ENCODE data around the gene ZFP30. TPM values are rescaled to one million over a fixed set of nuclear protein-coding genes. Genes with fewer than 3 reads are reported as not detected.

ZFP30 gene
- total RNA-seq, 1 experiment from 2014 or later = 7.7 TPM

DNA sequence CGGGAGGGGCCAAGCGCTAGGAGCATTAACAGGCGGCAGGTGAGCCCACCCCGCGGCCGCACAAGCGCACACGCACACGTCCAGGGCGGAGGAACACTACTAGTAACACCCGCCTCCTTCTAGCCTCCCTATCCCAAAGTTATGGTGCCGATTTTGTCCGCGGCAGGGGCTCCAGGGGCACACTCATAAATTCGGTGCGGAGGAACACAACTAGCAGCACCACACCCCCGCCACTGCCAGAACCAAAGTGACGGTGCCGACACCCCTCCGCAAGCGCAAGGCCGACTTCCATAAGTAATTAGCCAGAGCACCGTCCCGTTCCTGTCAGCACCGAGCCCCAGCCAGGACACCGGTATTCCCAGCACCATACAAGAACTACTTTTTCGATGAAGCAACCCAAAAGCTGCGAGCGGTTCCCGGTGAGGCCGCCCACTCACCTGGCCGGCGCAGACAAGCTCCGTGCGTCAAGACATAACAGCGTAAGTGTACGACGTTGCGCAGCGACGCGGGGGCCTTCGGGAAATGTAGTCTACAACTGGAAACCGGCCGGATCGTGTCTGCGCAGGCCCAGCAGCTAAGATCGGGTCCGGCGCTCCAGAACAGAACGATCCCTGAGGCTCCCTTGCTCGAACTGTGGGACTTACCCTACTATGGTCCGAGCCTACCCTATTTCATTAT, 60.8 kb downstream of the ZFP30 start, which contains the start of the genes ZNF540 and ZNF571 (continued):
- TF ChIP-seq FOXP1 (CRISPR knock-in tag; IDR thresholded peaks at IDR 0.05; ENCODE audit: borderline replicate concordance) = peak; percentile 32; the same call in 1 of the 2 replicates
- no peak for TF ChIP-seq OVOL2 (CRISPR knock-in tag; IDR thresholded peaks at IDR 0.05; ENCODE audit: borderline replicate concordance)
- no peak for TF ChIP-seq SOX15 (CRISPR knock-in tag; IDR thresholded peaks at IDR 0.05)
- no peak for TF ChIP-seq ZNF263 (CRISPR knock-in tag; IDR thresholded peaks at IDR 0.05; ENCODE audit: low read depth)
- TF ChIP-seq, protein P1, sequence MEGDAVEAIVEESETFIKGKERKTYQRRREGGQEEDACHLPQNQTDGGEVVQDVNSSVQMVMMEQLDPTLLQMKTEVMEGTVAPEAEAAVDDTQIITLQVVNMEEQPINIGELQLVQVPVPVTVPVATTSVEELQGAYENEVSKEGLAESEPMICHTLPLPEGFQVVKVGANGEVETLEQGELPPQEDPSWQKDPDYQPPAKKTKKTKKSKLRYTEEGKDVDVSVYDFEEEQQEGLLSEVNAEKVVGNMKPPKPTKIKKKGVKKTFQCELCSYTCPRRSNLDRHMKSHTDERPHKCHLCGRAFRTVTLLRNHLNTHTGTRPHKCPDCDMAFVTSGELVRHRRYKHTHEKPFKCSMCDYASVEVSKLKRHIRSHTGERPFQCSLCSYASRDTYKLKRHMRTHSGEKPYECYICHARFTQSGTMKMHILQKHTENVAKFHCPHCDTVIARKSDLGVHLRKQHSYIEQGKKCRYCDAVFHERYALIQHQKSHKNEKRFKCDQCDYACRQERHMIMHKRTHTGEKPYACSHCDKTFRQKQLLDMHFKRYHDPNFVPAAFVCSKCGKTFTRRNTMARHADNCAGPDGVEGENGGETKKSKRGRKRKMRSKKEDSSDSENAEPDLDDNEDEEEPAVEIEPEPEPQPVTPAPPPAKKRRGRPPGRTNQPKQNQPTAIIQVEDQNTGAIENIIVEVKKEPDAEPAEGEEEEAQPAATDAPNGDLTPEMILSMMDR (IDR thresholded peaks at IDR 0.05) = no peak
- TF ChIP-seq, protein P2, sequence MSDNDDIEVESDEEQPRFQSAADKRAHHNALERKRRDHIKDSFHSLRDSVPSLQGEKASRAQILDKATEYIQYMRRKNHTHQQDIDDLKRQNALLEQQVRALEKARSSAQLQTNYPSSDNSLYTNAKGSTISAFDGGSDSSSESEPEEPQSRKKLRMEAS (CRISPR knock-in tag; IDR thresholded peaks at IDR 0.05) = peak; percentile 84
- TF ChIP-seq, protein P3, sequence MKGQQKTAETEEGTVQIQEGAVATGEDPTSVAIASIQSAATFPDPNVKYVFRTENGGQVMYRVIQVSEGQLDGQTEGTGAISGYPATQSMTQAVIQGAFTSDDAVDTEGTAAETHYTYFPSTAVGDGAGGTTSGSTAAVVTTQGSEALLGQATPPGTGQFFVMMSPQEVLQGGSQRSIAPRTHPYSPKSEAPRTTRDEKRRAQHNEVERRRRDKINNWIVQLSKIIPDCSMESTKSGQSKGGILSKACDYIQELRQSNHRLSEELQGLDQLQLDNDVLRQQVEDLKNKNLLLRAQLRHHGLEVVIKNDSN (CRISPR knock-in tag; IDR thresholded peaks at IDR 0.05) = no peak
- TF ChIP-seq, protein P4, sequence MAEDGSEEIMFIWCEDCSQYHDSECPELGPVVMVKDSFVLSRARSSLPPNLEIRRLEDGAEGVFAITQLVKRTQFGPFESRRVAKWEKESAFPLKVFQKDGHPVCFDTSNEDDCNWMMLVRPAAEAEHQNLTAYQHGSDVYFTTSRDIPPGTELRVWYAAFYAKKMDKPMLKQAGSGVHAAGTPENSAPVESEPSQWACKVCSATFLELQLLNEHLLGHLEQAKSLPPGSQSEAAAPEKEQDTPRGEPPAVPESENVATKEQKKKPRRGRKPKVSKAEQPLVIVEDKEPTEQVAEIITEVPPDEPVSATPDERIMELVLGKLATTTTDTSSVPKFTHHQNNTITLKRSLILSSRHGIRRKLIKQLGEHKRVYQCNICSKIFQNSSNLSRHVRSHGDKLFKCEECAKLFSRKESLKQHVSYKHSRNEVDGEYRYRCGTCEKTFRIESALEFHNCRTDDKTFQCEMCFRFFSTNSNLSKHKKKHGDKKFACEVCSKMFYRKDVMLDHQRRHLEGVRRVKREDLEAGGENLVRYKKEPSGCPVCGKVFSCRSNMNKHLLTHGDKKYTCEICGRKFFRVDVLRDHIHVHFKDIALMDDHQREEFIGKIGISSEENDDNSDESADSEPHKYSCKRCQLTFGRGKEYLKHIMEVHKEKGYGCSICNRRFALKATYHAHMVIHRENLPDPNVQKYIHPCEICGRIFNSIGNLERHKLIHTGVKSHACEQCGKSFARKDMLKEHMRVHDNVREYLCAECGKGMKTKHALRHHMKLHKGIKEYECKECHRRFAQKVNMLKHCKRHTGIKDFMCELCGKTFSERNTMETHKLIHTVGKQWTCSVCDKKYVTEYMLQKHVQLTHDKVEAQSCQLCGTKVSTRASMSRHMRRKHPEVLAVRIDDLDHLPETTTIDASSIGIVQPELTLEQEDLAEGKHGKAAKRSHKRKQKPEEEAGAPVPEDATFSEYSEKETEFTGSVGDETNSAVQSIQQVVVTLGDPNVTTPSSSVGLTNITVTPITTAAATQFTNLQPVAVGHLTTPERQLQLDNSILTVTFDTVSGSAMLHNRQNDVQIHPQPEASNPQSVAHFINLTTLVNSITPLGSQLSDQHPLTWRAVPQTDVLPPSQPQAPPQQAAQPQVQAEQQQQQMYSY (CRISPR knock-in tag; IDR thresholded peaks at IDR 0.05) = peak; percentile 56; the same call in 1 of the 2 replicates
- no peak for TF ChIP-seq ZNF671 (CRISPR knock-in tag; IDR thresholded peaks at IDR 0.05)
- TF ChIP-seq, protein P5, sequence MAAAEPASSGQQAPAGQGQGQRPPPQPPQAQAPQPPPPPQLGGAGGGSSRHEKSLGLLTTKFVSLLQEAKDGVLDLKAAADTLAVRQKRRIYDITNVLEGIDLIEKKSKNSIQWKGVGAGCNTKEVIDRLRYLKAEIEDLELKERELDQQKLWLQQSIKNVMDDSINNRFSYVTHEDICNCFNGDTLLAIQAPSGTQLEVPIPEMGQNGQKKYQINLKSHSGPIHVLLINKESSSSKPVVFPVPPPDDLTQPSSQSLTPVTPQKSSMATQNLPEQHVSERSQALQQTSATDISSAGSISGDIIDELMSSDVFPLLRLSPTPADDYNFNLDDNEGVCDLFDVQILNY (CRISPR knock-in tag; IDR thresholded peaks at IDR 0.05) = 0 out of 2 replicates have a peak, but pooled peaks have one; percentile 45
- peak; percentile 80 for TF ChIP-seq CREM (CRISPR knock-in tag; IDR thresholded peaks at IDR 0.05)
- TF ChIP-seq, protein P6, sequence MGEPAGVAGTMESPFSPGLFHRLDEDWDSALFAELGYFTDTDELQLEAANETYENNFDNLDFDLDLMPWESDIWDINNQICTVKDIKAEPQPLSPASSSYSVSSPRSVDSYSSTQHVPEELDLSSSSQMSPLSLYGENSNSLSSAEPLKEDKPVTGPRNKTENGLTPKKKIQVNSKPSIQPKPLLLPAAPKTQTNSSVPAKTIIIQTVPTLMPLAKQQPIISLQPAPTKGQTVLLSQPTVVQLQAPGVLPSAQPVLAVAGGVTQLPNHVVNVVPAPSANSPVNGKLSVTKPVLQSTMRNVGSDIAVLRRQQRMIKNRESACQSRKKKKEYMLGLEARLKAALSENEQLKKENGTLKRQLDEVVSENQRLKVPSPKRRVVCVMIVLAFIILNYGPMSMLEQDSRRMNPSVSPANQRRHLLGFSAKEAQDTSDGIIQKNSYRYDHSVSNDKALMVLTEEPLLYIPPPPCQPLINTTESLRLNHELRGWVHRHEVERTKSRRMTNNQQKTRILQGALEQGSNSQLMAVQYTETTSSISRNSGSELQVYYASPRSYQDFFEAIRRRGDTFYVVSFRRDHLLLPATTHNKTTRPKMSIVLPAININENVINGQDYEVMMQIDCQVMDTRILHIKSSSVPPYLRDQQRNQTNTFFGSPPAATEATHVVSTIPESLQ (CRISPR knock-in tag; IDR thresholded peaks at IDR 0.05) = no peak
- 0 out of 2 replicates have a peak, but pooled peaks have one; percentile 49 for TF ChIP-seq TEAD1 (CRISPR knock-in tag; IDR thresholded peaks at IDR 0.05)
- TF ChIP-seq, protein P7, sequence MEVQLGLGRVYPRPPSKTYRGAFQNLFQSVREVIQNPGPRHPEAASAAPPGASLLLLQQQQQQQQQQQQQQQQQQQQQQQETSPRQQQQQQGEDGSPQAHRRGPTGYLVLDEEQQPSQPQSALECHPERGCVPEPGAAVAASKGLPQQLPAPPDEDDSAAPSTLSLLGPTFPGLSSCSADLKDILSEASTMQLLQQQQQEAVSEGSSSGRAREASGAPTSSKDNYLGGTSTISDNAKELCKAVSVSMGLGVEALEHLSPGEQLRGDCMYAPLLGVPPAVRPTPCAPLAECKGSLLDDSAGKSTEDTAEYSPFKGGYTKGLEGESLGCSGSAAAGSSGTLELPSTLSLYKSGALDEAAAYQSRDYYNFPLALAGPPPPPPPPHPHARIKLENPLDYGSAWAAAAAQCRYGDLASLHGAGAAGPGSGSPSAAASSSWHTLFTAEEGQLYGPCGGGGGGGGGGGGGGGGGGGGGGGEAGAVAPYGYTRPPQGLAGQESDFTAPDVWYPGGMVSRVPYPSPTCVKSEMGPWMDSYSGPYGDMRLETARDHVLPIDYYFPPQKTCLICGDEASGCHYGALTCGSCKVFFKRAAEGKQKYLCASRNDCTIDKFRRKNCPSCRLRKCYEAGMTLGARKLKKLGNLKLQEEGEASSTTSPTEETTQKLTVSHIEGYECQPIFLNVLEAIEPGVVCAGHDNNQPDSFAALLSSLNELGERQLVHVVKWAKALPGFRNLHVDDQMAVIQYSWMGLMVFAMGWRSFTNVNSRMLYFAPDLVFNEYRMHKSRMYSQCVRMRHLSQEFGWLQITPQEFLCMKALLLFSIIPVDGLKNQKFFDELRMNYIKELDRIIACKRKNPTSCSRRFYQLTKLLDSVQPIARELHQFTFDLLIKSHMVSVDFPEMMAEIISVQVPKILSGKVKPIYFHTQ (CRISPR knock-in tag; IDR thresholded peaks at IDR 0.05) = no peak
- TF ChIP-seq, protein P8, sequence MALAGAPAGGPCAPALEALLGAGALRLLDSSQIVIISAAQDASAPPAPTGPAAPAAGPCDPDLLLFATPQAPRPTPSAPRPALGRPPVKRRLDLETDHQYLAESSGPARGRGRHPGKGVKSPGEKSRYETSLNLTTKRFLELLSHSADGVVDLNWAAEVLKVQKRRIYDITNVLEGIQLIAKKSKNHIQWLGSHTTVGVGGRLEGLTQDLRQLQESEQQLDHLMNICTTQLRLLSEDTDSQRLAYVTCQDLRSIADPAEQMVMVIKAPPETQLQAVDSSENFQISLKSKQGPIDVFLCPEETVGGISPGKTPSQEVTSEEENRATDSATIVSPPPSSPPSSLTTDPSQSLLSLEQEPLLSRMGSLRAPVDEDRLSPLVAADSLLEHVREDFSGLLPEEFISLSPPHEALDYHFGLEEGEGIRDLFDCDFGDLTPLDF (CRISPR knock-in tag; IDR thresholded peaks at IDR 0.05) = no peak
- TF ChIP-seq, protein P9, sequence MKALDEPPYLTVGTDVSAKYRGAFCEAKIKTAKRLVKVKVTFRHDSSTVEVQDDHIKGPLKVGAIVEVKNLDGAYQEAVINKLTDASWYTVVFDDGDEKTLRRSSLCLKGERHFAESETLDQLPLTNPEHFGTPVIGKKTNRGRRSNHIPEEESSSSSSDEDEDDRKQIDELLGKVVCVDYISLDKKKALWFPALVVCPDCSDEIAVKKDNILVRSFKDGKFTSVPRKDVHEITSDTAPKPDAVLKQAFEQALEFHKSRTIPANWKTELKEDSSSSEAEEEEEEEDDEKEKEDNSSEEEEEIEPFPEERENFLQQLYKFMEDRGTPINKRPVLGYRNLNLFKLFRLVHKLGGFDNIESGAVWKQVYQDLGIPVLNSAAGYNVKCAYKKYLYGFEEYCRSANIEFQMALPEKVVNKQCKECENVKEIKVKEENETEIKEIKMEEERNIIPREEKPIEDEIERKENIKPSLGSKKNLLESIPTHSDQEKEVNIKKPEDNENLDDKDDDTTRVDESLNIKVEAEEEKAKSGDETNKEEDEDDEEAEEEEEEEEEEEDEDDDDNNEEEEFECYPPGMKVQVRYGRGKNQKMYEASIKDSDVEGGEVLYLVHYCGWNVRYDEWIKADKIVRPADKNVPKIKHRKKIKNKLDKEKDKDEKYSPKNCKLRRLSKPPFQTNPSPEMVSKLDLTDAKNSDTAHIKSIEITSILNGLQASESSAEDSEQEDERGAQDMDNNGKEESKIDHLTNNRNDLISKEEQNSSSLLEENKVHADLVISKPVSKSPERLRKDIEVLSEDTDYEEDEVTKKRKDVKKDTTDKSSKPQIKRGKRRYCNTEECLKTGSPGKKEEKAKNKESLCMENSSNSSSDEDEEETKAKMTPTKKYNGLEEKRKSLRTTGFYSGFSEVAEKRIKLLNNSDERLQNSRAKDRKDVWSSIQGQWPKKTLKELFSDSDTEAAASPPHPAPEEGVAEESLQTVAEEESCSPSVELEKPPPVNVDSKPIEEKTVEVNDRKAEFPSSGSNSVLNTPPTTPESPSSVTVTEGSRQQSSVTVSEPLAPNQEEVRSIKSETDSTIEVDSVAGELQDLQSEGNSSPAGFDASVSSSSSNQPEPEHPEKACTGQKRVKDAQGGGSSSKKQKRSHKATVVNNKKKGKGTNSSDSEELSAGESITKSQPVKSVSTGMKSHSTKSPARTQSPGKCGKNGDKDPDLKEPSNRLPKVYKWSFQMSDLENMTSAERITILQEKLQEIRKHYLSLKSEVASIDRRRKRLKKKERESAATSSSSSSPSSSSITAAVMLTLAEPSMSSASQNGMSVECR (CRISPR knock-in tag; IDR thresholded peaks at IDR 0.05; ENCODE audit: borderline replicate concordance) = peak; percentile 74; the same call in 1 of the 2 replicates
- TF ChIP-seq SP1 (CRISPR knock-in tag; conservative IDR thresholded peaks at IDR 0.05) = peak; percentile 29; the same call in 1 of the 2 replicates
- peak; percentile 54; the same call in 1 of the 2 replicates for TF ChIP-seq TP53 (CRISPR knock-in tag; IDR thresholded peaks at IDR 0.05)
- no peak for TF ChIP-seq ATF1 (CRISPR knock-in tag; IDR thresholded peaks at IDR 0.05)
- no peak for TF ChIP-seq ZNF138 (CRISPR knock-in tag; conservative IDR thresholded peaks at IDR 0.05)

Measured in WTC11 (cell line).